Measurements from ENCODE around the gene CCDC89.

- TF ChIP-seq, protein P1, sequence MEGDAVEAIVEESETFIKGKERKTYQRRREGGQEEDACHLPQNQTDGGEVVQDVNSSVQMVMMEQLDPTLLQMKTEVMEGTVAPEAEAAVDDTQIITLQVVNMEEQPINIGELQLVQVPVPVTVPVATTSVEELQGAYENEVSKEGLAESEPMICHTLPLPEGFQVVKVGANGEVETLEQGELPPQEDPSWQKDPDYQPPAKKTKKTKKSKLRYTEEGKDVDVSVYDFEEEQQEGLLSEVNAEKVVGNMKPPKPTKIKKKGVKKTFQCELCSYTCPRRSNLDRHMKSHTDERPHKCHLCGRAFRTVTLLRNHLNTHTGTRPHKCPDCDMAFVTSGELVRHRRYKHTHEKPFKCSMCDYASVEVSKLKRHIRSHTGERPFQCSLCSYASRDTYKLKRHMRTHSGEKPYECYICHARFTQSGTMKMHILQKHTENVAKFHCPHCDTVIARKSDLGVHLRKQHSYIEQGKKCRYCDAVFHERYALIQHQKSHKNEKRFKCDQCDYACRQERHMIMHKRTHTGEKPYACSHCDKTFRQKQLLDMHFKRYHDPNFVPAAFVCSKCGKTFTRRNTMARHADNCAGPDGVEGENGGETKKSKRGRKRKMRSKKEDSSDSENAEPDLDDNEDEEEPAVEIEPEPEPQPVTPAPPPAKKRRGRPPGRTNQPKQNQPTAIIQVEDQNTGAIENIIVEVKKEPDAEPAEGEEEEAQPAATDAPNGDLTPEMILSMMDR (IDR thresholded peaks at IDR 0.05), result no peak
- no peak for TF ChIP-seq EZH2 (IDR thresholded peaks at IDR 0.05; ENCODE audit: borderline replicate concordance, insufficient read depth, low read depth, low read length, poor library complexity, severe bottlenecking)
These were observed 39.7 kb upstream of the CCDC89 start for GRCh38 chr11:85725510-85726258.
